Subcutaneous adipose tissue (tissue), 4 donors: ENCODE results near the gene TRAM2. TPM values are rescaled to one million over a fixed set of nuclear protein-coding genes. Genes with fewer than 3 reads are reported as not detected.

Experiments used
- total RNA-seq, 4 donors: library from RNA; depleted of rRNA; stranded (reverse); fragments of >200 nt; gene quantifications; one replicate each; pipeline ENCODE4 v1.1.0, GENCODE V29; 2016
- TF ChIP-seq, protein P1 (sequence below): fragments of 450-650 bp; IDR thresholded peaks from one replicate; pipeline ENCODE4 v1.5.1; 2016; ENCODE audit warnings: low read depth, mild to moderate bottlenecking, control low read depth, antibody characterized with exemption, moderate library complexity

Gene TRAM2, protein sequence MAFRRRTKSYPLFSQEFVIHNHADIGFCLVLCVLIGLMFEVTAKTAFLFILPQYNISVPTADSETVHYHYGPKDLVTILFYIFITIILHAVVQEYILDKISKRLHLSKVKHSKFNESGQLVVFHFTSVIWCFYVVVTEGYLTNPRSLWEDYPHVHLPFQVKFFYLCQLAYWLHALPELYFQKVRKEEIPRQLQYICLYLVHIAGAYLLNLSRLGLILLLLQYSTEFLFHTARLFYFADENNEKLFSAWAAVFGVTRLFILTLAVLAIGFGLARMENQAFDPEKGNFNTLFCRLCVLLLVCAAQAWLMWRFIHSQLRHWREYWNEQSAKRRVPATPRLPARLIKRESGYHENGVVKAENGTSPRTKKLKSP
- total RNA-seq = 10 to 100 TPM; 18.3 to 39.1 (median 27.6) TPM

DNA sequence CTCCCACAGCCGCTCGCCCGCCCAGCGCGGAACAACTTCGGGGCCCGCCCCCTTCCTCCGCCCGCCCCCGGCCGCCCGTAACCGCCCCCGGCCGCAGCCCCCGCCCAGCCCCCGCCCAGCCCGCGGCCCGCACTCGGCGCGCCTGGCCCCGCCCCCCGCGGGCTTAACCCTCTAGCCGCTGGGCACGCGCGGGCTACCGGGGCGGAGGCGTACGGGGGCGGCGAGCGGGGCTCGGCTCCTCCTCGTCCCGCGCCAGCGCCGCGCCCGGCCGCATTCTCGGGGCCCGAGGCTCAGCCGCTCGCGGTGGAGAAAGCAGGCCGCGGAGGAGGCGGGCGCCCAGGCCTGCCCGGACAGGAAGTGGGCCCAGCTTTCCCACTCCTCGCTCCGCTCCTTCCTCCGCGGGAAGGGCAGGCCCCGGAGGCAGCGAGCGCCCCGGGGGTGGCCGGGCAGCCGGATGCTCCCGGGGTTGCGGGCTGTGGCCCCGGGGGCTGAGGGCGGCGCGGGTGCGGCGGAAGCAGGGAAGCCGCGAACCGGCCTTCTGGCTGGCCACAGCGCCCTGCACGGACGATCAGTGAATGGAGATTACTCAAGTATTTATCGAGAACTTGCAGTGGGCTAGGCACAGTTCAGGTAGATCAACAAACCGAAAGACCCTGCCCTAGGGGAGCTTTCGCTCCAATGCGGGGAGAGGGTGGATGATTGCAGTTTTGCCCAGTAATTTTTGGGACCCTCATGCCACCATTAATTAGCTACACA is at the start of gene TRAM2:
TRAM2 (minus strand) TSS at position 39 of the 756 bp plus-strand sequence. CDS start 145 bp downstream, outside the sequence.
- TF ChIP-seq, protein P1, sequence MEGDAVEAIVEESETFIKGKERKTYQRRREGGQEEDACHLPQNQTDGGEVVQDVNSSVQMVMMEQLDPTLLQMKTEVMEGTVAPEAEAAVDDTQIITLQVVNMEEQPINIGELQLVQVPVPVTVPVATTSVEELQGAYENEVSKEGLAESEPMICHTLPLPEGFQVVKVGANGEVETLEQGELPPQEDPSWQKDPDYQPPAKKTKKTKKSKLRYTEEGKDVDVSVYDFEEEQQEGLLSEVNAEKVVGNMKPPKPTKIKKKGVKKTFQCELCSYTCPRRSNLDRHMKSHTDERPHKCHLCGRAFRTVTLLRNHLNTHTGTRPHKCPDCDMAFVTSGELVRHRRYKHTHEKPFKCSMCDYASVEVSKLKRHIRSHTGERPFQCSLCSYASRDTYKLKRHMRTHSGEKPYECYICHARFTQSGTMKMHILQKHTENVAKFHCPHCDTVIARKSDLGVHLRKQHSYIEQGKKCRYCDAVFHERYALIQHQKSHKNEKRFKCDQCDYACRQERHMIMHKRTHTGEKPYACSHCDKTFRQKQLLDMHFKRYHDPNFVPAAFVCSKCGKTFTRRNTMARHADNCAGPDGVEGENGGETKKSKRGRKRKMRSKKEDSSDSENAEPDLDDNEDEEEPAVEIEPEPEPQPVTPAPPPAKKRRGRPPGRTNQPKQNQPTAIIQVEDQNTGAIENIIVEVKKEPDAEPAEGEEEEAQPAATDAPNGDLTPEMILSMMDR = no peak

DNA sequence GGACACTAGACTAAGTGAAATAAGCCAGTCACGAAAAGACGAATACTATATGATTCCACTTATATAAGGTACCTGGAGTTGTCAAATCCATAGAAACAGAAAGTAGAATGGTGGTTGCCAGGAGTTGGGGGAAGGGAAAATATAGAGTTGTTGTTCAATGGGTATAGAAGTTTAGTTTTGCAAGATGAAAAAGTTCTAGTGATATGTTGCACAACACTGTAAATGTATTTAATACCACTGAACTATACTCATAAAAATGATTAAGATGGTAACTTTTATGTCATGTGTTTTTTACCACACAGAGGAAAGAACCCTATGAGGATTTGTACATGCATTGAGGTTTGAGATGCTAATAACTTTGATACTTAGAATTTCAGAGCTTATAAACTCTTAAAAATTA is 46.0 kb upstream of the TRAM2 start:
- TF ChIP-seq, protein P1 = no peak

DNA sequence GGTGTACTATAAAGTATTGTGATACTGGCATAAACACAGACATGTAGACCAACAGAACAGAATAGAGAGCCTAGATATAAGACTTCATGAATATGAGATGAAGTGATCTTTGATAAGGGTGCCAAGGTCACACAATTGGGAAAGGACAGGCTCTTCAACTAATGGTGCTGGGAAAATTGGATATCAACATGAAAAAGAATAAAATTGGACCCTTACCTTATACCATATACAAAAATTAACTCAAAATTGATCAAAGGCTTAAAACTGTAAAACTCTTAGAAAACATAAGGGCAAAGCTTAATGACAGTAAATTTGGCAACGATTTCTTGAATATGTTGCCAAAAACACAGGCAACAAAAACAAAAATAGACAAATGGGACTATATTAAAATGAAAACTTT is 44.8 kb upstream of the TRAM2 start:
- TF ChIP-seq, protein P1 = no peak

DNA sequence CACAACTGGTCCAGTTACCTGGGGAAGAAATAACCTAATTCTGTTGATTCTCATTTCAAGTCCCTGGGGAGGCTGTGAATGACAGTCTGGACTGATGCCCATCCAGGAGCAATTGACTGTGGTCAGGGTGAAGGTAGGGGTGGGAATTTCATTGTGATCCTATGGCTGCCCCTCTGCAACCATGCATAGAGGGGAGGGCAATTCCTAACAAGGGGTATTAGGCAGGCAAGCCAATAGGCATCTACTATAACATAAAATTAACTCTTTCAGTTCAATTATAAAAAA is 44.0 kb upstream of the TRAM2 start:
- TF ChIP-seq, protein P1 = no peak

DNA sequence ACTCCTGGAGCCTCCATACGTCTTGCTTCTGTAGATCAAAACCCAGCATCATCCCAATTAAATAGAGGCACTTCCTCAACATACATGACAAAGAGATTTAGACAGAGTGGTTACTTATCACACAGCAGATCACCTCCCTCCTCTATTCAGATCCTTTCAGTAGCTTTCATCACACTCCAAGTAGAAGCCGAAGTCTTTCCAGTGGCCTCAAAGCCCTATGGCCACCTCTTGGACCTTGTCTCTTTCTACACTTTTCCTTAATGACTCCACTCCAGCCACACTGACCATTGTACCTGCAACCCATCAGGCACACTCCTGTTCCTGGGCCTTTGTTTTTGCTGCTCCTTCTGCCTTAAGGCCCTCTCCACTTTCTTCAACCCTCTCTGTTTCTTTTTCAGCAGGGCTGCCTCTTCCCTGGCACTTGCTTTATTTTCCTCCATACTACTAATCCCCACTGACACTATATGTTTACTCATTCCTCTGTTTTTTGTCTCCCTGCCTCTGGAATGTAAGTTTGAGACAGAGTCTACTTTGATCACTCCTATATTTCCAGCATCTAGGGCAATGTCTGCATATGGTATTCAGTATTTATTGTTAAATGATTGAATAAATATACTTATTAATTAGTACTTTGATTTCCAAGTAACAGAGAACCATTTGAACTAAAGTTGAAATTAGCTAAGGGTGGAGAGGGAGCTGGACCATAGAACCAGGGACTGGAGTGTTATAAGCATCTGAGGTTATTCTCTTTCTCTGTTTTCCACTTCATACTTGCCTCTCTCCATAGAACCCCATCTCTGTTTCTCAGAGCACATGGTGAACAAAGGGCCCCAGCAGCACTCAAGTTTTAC is 43.4 kb upstream of the TRAM2 start:
- TF ChIP-seq, protein P1 = no peak

DNA sequence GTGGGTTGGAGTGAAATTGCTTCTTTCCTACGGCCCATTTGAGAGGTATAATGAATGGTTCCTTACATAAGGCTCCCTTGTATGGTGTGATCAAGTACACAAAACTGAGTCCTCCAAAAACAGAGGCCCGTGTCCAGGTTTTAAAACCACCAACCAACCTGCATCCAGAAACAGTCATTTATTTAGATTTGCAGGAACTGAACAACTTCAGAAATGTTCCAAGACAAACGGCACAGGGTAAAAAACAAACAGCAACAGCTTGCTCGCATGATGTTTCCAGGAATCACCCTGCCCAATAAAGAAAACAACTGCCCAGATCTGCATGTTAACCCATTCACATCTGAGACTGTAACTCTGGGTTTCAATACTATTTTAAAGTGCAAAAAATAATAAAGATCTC is 40.2 kb upstream of the TRAM2 start:
- TF ChIP-seq, protein P1 = no peak
